HUDEP-2 (cell line): ENCODE measurements around the gene PIGO.

Experiments
- DNase-seq, 76 experiments: peaks; one replicate each; lab custom pipeline; 2025; ENCODE audit not compliant: unreplicated experiment in 76 of 76; lab: John Stamatoyannopoulos, UW

PIGO gene

GRCh38 chr9:35096035-35096849, at the start of gene PIGO:
TSS of gene PIGO (minus strand) at chr9:35096591. CDS start at chr9:35095565, 1,026 bp downstream.
- peak in 74 of 76 experiments; percentile 29 to 88 (median 77) for DNase-seq

GRCh38 chr9:35142037-35142436, 45.6 kb upstream of the PIGO start:
- no peak for DNase-seq

GRCh38 chr9:35140093-35140492, 43.7 kb upstream of the PIGO start:
- DNase-seq = no peak

- no peak for DNase-seq
Observed at GRCh38 chr9:35136866-35137265, 40.5 kb upstream of the PIGO start.

- no peak for DNase-seq
Observed at GRCh38 chr9:35135988-35136387, 39.6 kb upstream of the PIGO start.

GRCh38 chr9:35134920-35135319, 38.5 kb upstream of the PIGO start:
- DNase-seq = no peak

GRCh38 chr9:35116898-35117551, 20.6 kb upstream of the PIGO start:
- DNase-seq = peak in 71 of 76 experiments; percentile 33 to 90 (median 74)

- DNase-seq = peak in 1 of 76 experiments; percentile 56
Observed at GRCh38 chr9:35116539-35116897, 20.1 kb upstream of the PIGO start.

- peak in 75 of 76 experiments; percentile 61 to 98 (median 95) for DNase-seq
Observed at GRCh38 chr9:35115680-35116538, 19.5 kb upstream of the PIGO start, which contains the start of gene ATOSB. TSS of gene ATOSB (minus strand) at chr9:35115862. CDS start at chr9:35108274, 7,588 bp downstream.

GRCh38 chr9:35114840-35115628, 18.6 kb upstream of the PIGO start:
- peak in 49 of 76 experiments; percentile 1 to 62 (median 23) for DNase-seq

- DNase-seq = peak in 74 of 76 experiments; percentile 35 to 92 (median 82)
Observed at GRCh38 chr9:35114113-35114839, 17.9 kb upstream of the PIGO start.

- peak in 14 of 76 experiments; percentile 1 to 39 (median 11) for DNase-seq
Observed at GRCh38 chr9:35112257-35113020, 16.0 kb upstream of the PIGO start.

- DNase-seq = peak in 75 of 76 experiments; percentile 36 to 99 (median 96)
Observed at GRCh38 chr9:35111001-35111933, 14.9 kb upstream of the PIGO start.

- peak in 64 of 76 experiments; percentile 2 to 75 (median 45) for DNase-seq
Observed at GRCh38 chr9:35110327-35110761, 14.0 kb upstream of the PIGO start.

GRCh38 chr9:35108946-35109575, 12.7 kb upstream of the PIGO start:
- peak in 75 of 76 experiments; percentile 61 to 92 (median 84) for DNase-seq

GRCh38 chr9:35108461-35108860, 12.1 kb upstream of the PIGO start:
- DNase-seq = no peak
